AG09309 (cell line): ENCODE measurements around the gene CASP3.
"Not testable (repeated sequence)": the region's sequence is repeated elsewhere in the genome, so short reads cannot be mapped to it uniquely, and the experiment has no call there.

Source experiments
- DNase-seq: peaks from one replicate; pipeline ENCODE4 v3.0.0-alpha.2; 2010; ENCODE audit warnings: low read depth
- H3K4me3 ChIP-seq: 2 replicates; pipeline ENCODE4 v1.5.1; 2011; ENCODE audit warnings: mild to moderate bottlenecking, low read depth, low read length, moderate library complexity; ENCODE audit not compliant: control insufficient read depth
- CTCF ChIP-seq: IDR thresholded peaks from 2 replicates; pipeline ENCODE4 v1.5.1; 2011; ENCODE audit warnings: mild to moderate bottlenecking, low read depth, low read length, inconsistent platforms; ENCODE audit not compliant: insufficient read depth, control insufficient read depth; ENCODE audit errors: missing control alignments

Gene CASP3

GRCh38 chr4:184595430-184595829 is 53.8 kb downstream of the CASP3 start:
- no peak for DNase-seq
- no peak for TF ChIP-seq CTCF

GRCh38 chr4:184593461-184593860 is 55.8 kb downstream of the CASP3 start:
- H3K4me3 ChIP-seq: no peak overlapping the region
- DNase-seq: no peak
- no peak for TF ChIP-seq CTCF

More at GRCh38 chr4:184595430-184595829, 53.8 kb downstream of the CASP3 start:
- no peak overlapping the region for H3K4me3 ChIP-seq

- DNase-seq, H3K4me3 ChIP-seq: not testable (repeated sequence)
Observed at GRCh38 chr4:184591747-184592270, 57.4 kb downstream of the CASP3 start.

GRCh38 chr4:184591070-184591677 is 58.1 kb downstream of the CASP3 start:
- H3K4me3 ChIP-seq: no peak overlapping the region
- no peak for DNase-seq
- TF ChIP-seq CTCF: no peak

GRCh38 chr4:184590196-184590595 is 59.1 kb downstream of the CASP3 start:
- no peak overlapping the region for H3K4me3 ChIP-seq
- DNase-seq: no peak
- no peak for TF ChIP-seq CTCF

GRCh38 chr4:184588893-184589292 is 60.4 kb downstream of the CASP3 start:
- TF ChIP-seq CTCF: no peak
- no peak overlapping the region for H3K4me3 ChIP-seq
- DNase-seq: no peak

GRCh38 chr4:184587701-184588100 is 61.5 kb downstream of the CASP3 start:
- no peak for DNase-seq
- no peak overlapping the region for H3K4me3 ChIP-seq
- no peak for TF ChIP-seq CTCF
